Dendritic cell treated with granulocyte-macrophage colony-stimulating factor and Interleukin-4, amounts not matched to agents 40 ng/mL and 50 ng/mL, for 4 days (primary cell): Measurements from ENCODE around the gene PTPN3.

Experiments
- H3K27ac Mint-ChIP-seq: one replicate; pipeline ENCODE4 v1.8.0; 2022; ENCODE audit warnings: mild to moderate bottlenecking, mixed read lengths
- H3K27me3 Mint-ChIP-seq: one replicate; pipeline ENCODE4 v1.8.0; 2022; ENCODE audit warnings: mild to moderate bottlenecking, mixed read lengths
- H3K36me3 Mint-ChIP-seq: one replicate; pipeline ENCODE4 v1.8.0; 2022; ENCODE audit warnings: low read depth, mixed read lengths
- H3K4me1 Mint-ChIP-seq: one replicate; pipeline ENCODE4 v1.8.0; 2022; ENCODE audit warnings: low read depth, mixed read lengths
- H3K4me3 Mint-ChIP-seq: one replicate; pipeline ENCODE4 v1.8.0; 2022; ENCODE audit warnings: mild to moderate bottlenecking, moderate library complexity, mixed read lengths
- H3K9me3 Mint-ChIP-seq: one replicate; pipeline ENCODE4 v1.8.0; 2022; ENCODE audit warnings: mixed read lengths
- intact Hi-C: fragments of 100-400 bp; cut with micrococcal nuclease; formaldehyde crosslinking; loops from one replicate; pipeline ENCODE4 v1.15.0; 2022

The PTPN3 gene

DNA sequence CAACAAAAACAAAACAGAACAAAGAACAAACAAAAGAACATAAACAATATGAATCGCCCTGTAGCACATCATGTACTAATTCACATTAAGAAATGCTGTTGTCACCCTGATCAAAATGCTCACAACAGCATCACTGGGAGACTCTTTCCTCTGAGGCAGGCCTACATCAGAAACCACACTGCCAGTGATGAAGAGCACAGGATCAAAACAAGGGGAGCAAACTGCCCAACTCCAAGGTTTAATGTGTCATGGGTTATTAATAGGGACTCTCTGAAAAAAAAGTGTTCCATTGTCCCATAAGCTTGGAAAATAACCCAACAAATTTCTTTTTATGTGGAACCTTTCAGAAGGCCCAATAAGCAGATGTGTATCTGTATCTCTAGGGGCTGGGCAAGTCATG is 74.2 kb downstream of the PTPN3 start:
- intact Hi-C loops: no loop called here
- H3K9me3 Mint-ChIP-seq: no peaks in the 10 kb centered on the region
- no peak overlapping the region for H3K4me3 Mint-ChIP-seq

DNA sequence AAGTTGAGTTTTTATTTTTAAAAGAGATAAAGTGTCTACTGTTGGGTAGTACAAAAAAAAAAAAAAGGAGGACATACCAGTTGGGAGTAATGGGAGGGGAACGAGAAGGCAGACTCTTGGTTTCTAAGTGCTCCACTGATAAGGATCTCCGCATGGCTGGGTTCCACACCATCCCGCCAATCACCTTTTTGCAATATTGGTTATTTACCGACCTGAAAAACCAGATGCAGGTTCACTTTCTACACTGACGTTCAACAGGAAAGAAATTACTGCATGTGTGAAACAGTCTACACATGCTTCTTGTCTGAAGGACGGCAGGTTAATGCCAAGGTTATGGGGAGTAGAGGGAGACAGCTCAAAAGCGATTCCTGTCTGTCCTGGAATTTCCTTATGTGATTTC is 75.5 kb downstream of the PTPN3 start:
- H3K9me3 Mint-ChIP-seq: no peaks in the 10 kb centered on the region
- no peak overlapping the region for H3K4me3 Mint-ChIP-seq
- intact Hi-C loops: no loop called here
- H3K27me3 Mint-ChIP-seq: peaks cover 26% of the 10 kb centered on the region
- H3K4me1 Mint-ChIP-seq: no peaks in the 10 kb centered on the region
- H3K27ac Mint-ChIP-seq: no peak overlapping the region
- no peaks in the 10 kb centered on the region for H3K36me3 Mint-ChIP-seq

More for the DNA sequence above, 74.2 kb downstream of the PTPN3 start:
- H3K4me1 Mint-ChIP-seq: no peaks in the 10 kb centered on the region
- H3K36me3 Mint-ChIP-seq: no peaks in the 10 kb centered on the region
- H3K27me3 Mint-ChIP-seq: peaks cover 25% of the 10 kb centered on the region
- H3K27ac Mint-ChIP-seq: no peak overlapping the region

DNA sequence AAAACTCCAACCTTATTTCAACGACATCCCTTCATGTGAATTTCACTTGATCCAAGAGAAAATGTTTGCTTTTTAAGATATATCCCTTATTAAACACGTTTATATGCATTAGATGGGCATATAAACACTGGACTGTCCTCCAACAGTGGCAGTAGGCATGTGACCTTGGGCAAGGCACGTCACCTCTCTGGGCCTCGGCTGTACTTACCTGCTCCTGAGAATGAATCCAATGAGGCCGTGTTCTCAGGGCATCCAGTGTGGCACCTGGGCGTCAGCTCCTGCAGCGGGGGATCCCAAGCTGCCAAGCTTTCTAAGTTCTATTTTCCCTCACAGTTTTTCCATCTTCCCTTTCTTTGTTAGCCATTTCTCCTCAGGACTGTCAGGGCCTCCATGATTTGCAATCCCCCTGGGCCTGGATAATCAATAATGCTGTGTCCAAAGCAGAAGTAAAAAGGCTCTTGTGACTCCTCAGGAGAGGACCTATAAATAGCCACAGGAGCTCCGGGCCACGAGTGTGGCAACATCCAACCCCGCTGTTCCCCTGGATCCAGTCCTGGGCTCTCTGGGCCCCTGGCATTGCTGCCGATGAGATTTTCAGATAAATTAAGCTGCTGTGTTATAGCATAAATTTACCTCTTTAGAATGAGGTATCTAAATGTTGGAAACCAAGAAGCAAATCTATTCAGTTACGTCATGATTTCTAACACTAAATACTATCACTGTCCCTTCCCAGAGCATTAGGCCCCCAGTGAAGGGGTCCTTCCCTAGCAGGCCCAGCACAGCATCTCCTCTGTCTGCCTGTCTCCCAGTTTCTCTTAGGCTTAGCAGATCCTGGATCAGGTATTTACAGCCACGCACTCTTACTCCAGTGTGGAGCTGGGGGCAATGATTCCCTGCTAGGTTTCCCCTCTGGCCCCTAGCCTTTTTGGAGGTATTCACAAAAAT is 76.8 kb downstream of the PTPN3 start:
- no peaks in the 10 kb centered on the region for H3K4me1 Mint-ChIP-seq
- no peaks in the 10 kb centered on the region for H3K36me3 Mint-ChIP-seq
- peaks cover 30% of the 10 kb centered on the region for H3K27me3 Mint-ChIP-seq
- intact Hi-C loops: no loop called here
- H3K27ac Mint-ChIP-seq: no peak overlapping the region
- H3K9me3 Mint-ChIP-seq: no peaks in the 10 kb centered on the region
- no peak overlapping the region for H3K4me3 Mint-ChIP-seq

DNA sequence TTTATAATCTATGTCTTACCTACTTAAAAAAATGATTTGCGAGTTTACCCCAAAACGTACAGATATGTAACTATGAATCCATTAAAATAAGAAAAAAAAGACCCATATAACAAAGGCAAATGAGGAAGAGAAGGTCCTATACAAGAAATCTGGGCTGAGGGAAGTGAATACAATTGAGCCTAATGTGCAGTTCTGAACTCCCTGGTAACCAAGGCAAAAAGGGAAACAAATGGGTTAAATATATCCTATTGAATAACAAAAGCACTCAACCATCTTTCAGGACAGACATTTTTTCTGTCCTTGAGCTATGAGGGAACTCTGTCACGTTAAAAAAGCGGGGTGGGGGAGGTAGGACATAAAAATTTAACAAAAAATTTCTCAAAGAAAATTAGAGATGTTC is 78.6 kb downstream of the PTPN3 start:
- Mint-ChIP-seq H3K4me1 (no peaks in the 10 kb centered on the region), H3K9me3 (no peaks in the 10 kb centered on the region)
- intact Hi-C loops: no loop called here

DNA sequence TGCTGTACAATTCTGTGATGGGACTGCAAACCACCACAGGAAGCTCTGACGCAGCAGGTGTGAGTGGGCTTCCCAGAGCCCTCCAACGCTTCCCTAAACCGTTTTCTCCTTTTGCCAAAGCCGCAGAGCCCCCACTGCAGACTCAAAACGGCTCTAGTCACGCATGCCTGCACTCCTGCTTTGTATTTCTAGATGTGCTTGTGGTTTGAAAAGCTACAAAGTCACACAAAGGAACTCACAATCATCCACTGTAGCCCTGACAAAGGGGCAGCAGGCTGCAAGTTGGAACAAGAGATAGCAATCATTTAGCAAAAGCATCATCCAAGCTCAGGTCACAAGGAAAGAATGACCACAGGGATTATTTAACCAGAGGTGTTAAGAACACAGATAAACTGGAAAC is 79.3 kb downstream of the PTPN3 start:
- Mint-ChIP-seq H3K36me3 (no peaks in the 10 kb centered on the region), H3K27ac (no peak overlapping the region), H3K27me3 (peaks cover 26% of the 10 kb centered on the region), H3K9me3 (no peaks in the 10 kb centered on the region), H3K4me3 (no peak overlapping the region), H3K4me1 (no peaks in the 10 kb centered on the region)
- intact Hi-C loops: no loop called here

More for the DNA sequence above, 78.6 kb downstream of the PTPN3 start:
- Mint-ChIP-seq H3K27me3 (peaks cover 29% of the 10 kb centered on the region), H3K27ac (no peak overlapping the region), H3K4me3 (no peak overlapping the region), H3K36me3 (no peaks in the 10 kb centered on the region)

DNA sequence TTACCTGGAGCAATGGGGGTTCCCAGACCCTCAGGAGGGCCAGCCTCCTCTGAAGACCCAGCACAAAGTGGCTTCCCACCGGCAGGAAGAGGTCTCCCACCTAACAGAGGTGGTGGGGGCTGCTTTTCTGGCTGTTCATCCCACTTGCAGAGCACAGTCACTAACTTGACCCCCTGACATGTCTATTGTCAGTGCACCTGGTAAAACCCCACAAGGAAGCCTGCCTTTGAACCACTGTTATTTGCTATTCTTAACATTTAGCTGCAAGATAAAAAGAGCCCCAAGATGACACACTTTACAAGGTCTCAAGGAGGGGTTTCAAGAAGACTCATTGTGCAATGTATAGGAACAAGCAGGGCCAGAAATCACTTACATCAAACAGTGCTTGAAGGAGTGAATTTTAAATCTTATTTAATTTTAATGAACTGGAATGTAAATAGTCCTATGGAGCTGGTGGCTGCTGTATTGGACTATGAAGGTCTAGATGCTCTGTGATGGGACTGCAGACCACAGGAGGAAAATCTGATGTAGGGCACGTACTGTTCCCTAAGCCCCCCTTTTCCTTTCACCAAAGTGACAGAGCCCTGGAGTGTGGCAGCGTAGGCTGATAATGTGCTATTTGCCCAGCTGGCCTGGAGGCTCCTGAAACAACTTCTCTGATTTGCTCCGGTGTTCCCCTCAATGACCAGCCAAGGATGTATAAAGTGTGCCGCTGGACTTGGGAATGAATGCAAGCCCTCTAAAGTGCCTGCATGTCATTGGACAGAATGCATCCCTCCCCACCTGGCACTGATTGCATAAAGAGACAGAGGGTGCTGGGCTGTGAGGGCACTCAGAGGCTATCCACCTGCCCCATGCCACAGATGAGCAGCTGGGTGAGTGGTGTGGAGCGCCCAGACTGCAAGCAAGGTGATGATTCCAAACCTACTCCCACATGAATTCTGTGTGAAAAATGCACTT is 80.2 kb downstream of the PTPN3 start:
- H3K4me1 Mint-ChIP-seq: no peaks in the 10 kb centered on the region
- no peak overlapping the region for H3K4me3 Mint-ChIP-seq
- no peaks in the 10 kb centered on the region for H3K9me3 Mint-ChIP-seq
- H3K27ac Mint-ChIP-seq: no peak overlapping the region
- peaks cover 28% of the 10 kb centered on the region for H3K27me3 Mint-ChIP-seq
- no peaks in the 10 kb centered on the region for H3K36me3 Mint-ChIP-seq
- intact Hi-C loops: no loop called here

DNA sequence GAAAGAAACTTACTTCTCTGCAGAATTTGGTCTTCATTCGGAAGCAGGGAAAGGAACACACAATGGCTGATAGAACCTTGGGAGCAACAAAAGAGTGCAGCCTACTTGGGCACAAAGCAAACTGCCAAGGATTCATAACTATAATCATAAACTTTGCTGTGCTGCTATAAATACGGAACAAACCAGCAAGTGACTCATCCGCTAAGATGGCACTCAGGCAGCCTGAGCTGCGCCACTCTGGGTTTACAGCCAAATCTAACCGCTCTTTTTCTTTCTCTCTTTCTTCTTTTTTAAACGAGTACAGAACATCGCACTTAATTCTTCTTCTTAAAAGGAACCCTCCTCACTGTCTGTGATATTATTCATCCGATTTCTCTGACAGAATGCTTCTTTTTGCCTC is 81.1 kb downstream of the PTPN3 start:
- no peak overlapping the region for H3K4me3 Mint-ChIP-seq
- H3K36me3 Mint-ChIP-seq: no peaks in the 10 kb centered on the region
- H3K9me3 Mint-ChIP-seq: no peaks in the 10 kb centered on the region
- intact Hi-C loops: no loop called here
- no peak overlapping the region for H3K27ac Mint-ChIP-seq
- H3K27me3 Mint-ChIP-seq: peaks cover 28% of the 10 kb centered on the region
- no peaks in the 10 kb centered on the region for H3K4me1 Mint-ChIP-seq

DNA sequence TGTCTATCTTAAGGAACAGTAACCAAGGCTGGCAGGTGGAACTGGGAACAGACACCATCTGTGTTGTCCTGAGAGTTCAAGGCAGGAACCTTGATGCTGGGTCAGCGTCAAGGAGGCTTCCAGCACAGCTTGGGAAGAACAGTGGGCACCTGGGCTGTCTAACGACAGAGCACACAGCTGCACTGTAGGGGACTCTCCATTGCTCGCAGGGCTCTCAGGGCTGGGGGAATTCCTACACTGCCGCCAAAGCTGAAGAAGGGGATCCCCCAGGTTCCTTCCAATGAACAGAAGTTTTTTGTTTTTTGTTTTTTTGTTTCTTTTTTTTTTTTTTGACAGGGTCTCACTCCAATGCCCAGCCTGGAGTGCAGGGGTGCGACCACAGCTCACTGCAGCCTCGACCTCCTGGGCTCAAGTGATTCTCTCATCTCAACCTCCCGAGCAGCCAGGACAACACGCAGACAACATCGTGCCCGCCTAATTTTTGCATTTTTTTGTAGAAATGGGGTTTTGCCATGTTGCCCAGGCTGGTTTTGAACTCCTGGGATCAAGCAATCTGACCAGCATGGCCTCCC is 81.9 kb downstream of the PTPN3 start:
- Mint-ChIP-seq H3K27ac (no peak overlapping the region), H3K4me1 (no peaks in the 10 kb centered on the region), H3K27me3 (peaks cover 28% of the 10 kb centered on the region), H3K4me3 (no peak overlapping the region), H3K9me3 (no peaks in the 10 kb centered on the region), H3K36me3 (no peaks in the 10 kb centered on the region)
- intact Hi-C loops: no loop called here

DNA sequence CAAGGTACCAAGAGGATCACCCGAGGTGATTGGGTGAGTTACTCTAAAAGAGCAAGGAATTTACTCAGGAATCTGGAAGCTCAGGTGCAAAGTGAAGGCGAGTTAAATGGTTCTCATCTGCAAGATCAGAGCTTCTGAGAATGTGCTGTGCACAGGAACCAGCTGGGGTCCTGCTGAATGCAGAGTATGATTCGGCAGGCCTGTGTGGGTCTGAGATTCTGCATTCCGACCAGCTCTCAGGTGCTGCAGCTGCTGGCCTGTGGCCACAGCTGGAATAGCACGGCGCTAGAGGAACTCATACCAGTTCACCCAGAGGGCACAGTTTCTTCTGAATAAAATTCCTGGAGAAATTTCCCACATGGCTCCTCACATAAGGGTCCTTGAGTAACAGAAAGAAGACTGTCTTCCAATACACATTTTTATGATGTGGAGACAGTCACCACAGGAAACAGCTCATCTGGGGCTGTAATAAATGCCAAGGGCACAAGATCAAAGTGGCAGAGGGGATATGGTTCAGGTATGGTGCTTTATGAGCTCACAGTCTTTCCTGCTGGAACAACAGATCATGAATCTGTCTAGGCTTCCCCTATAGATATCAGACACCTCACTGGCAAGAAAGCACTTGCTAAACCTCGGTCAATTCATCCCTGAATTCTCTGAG is 83.9 kb downstream of the PTPN3 start:
- intact Hi-C loops: no loop called here
- H3K9me3 Mint-ChIP-seq: no peaks in the 10 kb centered on the region
- no peaks in the 10 kb centered on the region for H3K4me1 Mint-ChIP-seq
- no peak overlapping the region for H3K27ac Mint-ChIP-seq
- peaks cover 27% of the 10 kb centered on the region for H3K27me3 Mint-ChIP-seq
- H3K36me3 Mint-ChIP-seq: no peaks in the 10 kb centered on the region
- no peak overlapping the region for H3K4me3 Mint-ChIP-seq

DNA sequence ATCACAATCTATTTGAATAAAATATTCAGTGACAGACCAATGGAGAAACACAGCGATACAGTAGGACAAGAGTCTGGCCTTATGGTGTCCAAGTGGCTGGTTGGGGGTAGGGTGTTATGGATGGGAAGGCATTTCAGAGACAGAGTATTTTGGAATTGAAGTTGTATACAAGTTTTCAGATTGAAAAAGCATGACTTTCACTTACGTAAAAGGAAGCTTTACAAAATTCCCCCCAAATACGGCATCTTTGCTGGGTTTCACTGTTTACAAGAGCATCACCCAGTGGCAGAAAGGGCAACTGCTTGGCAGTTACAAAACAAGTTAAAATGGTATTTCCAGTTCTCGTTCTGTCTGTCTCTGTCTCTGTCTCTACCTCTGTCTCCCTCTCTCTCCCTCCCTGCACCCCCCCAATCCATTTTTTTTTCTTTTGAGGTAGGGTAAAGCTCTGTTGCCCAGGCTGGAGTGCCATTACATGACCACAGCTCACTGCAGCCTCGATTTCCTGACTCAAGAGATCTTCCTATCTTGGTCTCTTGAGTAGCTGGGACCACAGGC is 86.2 kb downstream of the PTPN3 start:
- Mint-ChIP-seq H3K4me3 (no peak overlapping the region), H3K4me1 (no peaks in the 10 kb centered on the region), H3K36me3 (no peaks in the 10 kb centered on the region), H3K27me3 (peaks cover 20% of the 10 kb centered on the region), H3K9me3 (no peaks in the 10 kb centered on the region), H3K27ac (no peak overlapping the region)
- intact Hi-C loops: no loop called here

DNA sequence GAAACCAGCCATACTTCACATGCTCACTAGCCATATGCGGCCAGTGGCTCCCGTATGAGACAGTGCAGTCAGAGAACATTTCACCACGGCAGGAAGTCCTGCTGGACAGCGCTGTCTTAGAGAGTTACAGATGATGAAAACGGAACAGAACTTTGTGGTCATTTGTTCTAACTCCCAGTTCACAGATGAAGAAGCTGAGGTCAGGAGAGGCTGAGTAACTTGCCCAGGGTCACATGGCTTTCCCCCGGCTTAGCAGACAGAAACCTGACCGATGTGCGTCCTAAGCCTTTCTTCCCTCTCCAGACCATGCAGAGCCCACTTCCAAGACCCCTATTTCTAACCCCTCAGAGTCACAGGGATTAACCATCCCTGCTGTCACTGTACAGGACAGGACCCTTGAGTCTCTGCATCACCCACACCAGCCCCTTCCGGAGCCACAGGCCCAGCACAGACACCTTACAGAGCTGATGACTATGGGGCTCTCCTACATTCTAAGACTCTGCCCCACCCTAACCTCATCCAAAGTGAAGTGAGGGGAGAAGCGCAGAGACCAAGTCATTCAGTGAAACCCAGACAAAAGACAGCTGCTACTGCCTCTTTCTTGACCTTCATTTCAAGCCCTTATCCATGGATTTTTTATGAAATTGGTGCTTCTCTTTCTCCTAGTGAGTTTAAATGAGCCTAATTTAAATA is 86.9 kb downstream of the PTPN3 start:
- H3K4me3 Mint-ChIP-seq: no peak overlapping the region
- no peaks in the 10 kb centered on the region for H3K36me3 Mint-ChIP-seq
- intact Hi-C loops: no loop called here
- no peaks in the 10 kb centered on the region for H3K4me1 Mint-ChIP-seq
- H3K27ac Mint-ChIP-seq: no peak overlapping the region
- peaks cover 17% of the 10 kb centered on the region for H3K27me3 Mint-ChIP-seq
- H3K9me3 Mint-ChIP-seq: no peaks in the 10 kb centered on the region

DNA sequence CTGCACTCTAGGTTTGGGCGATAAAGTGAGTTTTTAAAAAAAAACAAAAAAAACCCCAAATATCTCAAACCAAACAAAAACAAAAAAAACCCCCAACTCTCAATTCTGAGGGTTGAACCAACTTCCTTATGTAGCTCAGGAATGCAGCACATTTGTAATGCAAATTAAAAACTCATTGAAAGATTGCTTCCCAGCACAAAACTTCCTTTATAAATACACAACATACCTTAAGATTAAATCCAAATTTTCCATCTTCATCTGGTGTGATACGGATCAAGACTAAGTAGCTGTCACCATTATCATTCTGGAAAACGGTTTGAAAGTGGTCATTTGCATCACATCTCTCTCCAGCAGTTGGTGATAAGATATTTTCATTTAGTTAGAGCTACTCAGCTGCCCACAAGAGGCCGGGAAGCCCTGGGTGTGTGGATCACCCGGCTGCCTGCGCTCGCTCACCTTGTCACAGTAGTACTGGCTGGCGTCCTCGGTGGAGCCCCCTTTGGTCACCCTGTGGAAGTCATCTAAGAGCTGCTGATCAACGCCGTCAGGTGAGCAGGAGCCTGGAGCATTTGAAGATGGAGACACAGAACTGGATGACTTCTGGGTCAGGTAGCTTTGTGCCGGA is 88.2 kb downstream of the PTPN3 start:
- H3K27ac Mint-ChIP-seq: no peak overlapping the region
- intact Hi-C loops: no loop called here
- H3K36me3 Mint-ChIP-seq: no peaks in the 10 kb centered on the region
- H3K4me1 Mint-ChIP-seq: no peaks in the 10 kb centered on the region
- no peaks in the 10 kb centered on the region for H3K9me3 Mint-ChIP-seq
- peaks cover 19% of the 10 kb centered on the region for H3K27me3 Mint-ChIP-seq
- H3K4me3 Mint-ChIP-seq: no peak overlapping the region
